GM12874 (cell line): ENCODE measurements around the gene RBPMS2.

Experiments
- CTCF ChIP-seq: IDR thresholded peaks from 2 replicates; pipeline ENCODE4 v1.5.1; 2011; ENCODE audit warnings: low read depth, mild to moderate bottlenecking, control low read depth, low read length, moderate library complexity; ENCODE audit not compliant: insufficient read depth

Gene RBPMS2

GRCh38 chr15:64706011-64706911 lies 69.1 kb downstream of the RBPMS2 start:
- TF ChIP-seq CTCF = no peak

GRCh38 chr15:64705006-64705405 lies 70.4 kb downstream of the RBPMS2 start:
- TF ChIP-seq CTCF = no peak

GRCh38 chr15:64703632-64703959 lies 71.8 kb downstream of the RBPMS2 start:
- TF ChIP-seq CTCF = no peak

- no peak for TF ChIP-seq CTCF
Observed at GRCh38 chr15:64702816-64703631, 72.4 kb downstream of the RBPMS2 start.

GRCh38 chr15:64701482-64702184 lies 73.8 kb downstream of the RBPMS2 start:
- TF ChIP-seq CTCF = no peak

- no peak for TF ChIP-seq CTCF
Observed at GRCh38 chr15:64701051-64701450, 74.3 kb downstream of the RBPMS2 start.

- TF ChIP-seq CTCF = no peak
Observed at GRCh38 chr15:64699751-64700388, 75.5 kb downstream of the RBPMS2 start.
